HG03469 (cell line): ENCODE data around the gene NTF4.
"Not testable (repeated sequence)": the region's sequence is repeated elsewhere in the genome, so short reads cannot be mapped to it uniquely, and the experiment has no call there.

Experiments used
- ATAC-seq: cut with Tn5 transposase; IDR thresholded peaks from one replicate; pipeline ENCODE4 v1.9.1; 2021; ENCODE audit warnings: mild to moderate bottlenecking, moderate library complexity, moderate number of reproducible peaks; ENCODE audit not compliant: unreplicated experiment

NTF4 gene

DNA sequence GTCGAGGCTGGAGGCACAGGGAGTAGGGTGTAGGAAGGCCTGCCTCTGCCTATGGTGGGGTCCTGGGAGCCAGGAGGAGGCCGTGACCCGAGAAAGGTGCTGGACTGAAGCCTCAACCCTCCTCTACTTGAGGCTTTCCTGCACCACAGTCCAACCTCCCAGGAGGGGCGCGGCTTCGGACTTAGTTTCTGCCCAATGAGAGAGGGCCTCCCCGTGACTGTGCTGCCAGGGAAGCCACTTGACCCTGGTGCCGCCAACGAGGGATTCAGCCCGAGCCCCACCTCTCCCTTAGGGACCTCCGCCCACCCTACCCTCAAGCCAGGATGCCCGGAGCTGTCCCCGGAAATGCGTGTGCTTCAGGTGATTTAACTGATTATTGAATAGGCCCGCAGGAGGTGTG is 40.4 kb downstream of the NTF4 start, which contains the start of gene CGB3:
Gene CGB3, minus strand, starts transcription at position 101 of the 400 bp plus-strand sequence. CDS start 362 bp downstream, outside the sequence.
- ATAC-seq = not testable (repeated sequence)

DNA sequence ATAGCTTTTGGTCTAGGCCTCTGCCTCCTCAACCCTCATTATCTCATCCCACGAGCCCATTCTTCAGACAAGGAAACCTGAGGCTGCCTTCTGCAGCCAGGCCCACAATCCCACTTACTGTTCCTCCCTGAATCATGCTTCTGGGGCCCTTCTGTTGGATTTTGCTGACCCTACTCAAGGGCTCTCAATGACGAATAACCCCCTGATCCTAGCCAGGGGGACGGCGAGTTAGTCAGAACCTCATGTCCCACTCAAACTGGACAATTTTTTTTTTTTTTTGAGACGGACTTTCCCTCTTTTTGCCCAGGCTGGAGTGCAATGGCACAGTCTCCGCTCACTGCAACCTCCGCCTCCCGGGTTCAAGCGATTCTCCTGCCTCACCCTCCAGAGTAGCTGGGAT is 42.5 kb downstream of the NTF4 start:
- ATAC-seq = no peak

DNA sequence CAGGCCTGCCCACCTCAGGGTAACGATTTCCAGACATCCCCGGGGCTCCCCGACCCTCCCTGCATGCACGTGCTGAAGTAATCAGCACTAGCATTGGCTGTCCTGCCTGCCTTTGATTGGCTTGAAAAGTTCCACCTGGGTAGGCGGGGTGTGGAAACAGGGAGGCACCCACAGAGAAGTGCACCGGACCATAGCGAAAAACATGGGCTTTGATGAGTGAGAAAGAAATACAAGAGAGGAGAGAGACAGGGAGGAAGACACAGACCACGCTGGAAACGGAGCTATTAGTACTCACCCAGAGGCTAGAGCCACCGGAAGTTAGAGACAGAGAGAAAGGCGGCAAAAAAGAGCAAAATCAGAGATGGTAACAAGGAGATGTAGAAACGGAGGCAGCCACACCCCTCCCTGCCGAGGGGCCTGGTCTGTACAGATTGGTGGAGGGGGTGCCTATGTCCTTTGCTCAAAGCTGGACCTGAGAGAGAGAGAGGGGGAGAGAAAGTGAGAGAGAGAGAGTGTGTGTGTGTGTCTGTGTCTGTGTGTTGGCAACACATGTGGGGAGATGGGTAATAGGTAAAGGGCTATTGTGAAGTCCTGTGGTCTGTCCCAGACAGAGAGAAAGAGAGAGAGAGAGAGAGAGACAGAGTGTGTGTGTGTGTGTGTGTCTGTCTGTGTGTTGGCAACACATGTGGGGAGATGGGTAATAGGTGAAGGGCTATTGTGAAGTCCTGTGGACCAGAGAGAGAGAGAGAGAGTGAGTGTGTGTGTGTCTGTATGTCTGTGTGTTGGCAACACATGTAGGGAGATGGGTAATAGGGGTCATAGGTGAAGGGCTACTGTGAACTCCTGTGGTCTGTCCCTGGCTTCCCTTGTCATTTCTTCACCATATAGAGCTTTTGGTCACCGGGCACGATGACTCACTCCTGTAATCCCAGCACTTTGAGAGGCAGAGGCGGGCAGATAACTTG is 43.4 kb downstream of the NTF4 start:
- no peak for ATAC-seq

DNA sequence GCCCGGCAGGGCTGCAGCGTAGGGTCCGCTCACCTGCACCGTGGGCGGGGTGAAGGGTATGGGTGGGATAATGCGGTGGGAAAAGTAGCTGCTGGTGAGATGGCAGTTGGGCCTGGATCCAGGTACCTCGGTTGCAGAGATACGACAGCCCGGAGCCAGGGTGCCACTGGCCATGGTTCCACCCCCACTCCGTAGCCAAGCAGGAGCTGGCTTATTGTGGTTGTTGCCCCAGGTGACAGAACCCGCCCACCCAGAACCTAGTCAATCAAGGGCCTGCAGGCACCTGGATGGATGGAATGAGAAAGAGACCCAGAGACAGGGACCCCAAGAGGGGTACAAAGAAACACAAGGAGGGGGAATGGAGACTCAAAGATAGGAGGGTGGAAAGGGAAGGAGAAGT is 44.3 kb downstream of the NTF4 start:
- no peak for ATAC-seq

DNA sequence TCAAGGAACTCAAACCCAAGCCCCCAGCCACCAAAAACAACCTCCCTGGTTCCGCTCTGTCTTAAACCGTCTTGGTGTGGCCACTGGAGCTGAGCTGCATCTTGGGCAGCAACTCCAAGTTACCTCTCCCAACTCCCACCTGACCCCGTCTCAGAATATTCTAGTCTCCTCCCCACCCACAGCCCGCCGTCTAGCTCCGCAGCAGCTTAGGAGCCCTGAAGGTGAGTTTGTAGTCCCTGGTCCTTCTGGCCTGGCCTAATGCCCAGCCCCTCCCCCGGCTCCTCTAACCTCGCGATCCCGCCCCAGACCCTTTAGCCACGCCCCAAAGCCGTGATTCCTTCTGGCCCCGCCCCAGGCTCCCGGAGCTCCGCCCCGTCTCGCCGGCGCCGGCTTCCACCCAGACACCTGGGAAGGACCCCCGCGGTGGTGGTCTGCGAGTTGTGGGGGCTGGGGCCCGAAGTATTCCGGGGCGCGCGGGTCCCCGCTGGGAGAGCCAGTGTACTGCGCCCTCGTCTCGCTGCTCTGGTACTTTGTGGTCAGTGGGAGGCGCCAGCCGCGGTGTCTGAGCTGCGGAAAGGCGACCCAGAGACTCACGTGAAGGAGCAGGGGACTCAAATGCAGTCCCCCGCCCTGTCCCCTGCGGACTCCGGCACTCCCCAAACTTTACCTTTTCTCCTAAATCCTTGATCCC is 45.2 kb downstream of the NTF4 start:
- ATAC-seq = no peak

DNA sequence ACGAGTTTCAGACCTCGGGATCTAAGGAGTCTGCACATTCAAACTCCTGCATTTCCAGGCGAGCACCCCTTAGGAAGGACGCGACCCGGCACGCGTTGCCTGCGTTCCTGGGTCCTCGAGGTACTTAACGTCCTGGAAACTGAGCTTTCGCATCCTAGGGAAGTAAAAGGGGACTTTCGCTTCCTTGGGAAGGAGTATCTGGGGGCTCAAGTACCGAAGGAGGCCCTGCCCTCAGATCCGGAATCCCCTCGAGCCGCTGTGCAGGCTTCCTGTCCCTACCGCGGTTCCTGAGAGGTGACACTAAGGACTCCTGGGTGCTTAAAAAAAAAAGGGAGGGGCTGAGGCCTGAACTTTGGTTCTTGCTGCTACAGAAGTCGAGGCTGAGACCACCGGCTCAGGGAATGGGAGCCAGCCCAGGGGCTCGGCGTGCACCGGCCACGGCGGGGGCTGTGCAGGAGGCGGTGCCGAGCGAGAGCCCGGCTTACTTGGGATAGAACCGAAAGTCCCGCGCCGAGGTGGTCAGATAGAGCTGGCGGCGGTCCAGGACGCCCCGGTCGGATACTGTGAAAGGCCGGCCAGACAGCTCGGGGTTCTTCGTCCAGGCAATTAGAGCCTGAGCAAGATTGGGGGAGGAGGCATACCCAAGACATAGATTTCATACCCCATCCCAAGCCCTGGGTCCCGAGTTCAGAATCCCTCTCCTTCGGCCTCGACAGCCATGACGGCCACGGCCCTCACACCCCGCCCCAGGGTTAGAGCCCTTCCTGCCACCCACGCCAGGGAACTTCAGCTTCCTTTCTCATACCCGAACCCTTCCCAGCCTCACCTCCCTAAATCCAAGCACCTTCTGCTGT is 46.0 kb downstream of the NTF4 start:
- not testable (repeated sequence) for ATAC-seq

DNA sequence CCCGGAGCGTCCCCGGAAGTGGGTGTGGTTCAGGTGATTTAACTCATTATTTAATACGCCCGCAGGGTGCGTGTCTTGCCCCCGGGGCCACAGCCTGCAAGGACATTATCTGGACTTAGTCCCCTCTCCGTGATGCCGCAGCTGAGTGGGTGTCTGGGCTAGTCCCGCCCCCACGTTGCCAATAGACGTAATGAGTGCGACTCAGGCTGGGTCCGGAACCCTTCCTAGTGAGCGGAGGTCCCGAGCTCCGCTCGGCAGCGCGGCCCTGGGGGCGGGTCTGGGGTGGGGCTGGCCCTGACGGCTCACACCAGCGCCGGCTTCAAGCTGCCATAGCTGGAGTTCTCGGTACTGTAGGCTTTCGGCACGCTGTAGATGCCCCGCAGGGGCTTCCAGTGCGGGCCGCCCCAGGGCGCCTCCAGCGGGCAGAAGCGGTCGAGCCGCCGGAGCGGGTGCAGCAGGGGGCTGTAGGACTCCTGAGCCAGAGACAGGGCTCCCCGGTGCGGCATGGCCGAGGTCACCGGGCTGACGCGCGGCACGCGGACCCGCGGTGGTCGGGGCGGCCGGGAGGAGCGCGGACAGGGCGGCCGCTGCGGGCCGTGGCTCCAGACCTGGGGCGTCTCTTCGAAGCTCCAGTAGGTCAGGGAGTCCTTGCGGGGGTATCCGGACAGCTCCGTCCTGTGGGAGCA is 46.8 kb downstream of the NTF4 start:
- ATAC-seq = no peak

DNA sequence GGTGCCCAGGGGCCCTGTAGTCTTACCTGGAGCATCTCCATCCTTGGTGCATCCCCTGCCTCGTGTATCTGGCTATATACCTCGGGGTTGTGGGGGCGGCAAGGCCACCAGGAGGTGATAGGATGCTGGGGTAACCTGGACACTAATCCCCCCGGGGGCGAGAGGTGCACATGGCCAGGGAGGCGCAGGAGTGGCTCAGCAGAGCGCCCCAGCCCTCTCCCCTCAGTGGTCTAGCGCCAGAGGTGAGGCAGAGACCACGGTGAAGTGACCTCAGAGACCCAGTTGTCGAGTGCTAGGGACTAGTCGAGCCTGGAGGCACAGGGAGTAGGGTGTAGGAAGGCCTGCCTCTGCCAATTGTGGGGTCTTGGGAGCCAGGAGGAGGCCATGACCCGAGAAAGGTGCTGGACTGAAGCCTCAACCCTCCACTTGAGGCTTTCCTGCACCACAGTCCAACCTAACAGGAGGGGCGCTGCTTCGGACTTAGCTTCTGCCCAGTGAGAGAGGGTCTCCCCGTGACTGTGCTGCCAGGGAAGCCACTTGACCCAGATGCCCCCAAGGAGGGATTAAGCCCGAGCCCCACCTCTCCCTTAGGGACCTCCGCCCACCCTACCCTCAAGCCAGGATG is 47.5 kb downstream of the NTF4 start, which contains the start of gene LHB:
Gene LHB, minus strand, starts transcription at position 51 of the 625 bp plus-strand sequence. Its CDS starts 10 bp downstream, at position 41.
- no peak for ATAC-seq

DNA sequence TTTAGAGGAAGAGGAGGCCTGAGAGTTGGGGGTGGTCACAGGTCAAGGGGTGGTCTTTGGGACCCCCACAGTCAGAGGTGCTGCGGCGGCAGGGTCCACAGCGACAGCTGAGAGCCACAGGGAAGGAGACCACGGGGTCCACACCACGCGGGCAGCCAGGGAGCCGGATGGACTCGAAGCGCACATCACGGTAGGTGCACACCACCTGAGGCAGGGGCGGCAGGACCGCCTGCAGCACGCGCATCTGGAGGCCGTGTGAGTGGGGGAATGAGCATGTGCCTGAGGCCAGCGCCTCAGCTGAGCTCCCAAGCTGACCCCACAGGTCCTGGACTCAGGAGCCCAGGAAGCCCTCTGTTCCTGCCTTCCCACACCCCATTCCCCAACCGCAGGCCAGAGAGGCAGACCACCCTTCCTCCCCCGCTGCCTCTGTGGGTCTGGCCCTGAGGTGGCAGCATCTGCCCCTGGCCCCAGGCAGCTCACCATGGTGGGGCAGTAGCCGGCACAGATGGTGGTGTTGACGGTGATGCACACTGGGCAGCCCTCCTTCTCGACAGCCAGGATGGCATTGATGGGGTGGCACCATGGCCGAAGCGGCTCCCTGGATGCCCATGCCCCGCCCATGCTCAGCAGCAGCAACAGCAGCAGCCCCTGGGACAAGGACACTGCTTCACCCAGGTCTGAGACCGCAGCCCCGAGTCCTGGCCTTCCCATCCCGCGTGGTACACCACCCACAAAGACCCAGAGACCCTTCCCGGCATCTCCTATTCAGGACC is 48.4 kb downstream of the NTF4 start:
- no peak for ATAC-seq

DNA sequence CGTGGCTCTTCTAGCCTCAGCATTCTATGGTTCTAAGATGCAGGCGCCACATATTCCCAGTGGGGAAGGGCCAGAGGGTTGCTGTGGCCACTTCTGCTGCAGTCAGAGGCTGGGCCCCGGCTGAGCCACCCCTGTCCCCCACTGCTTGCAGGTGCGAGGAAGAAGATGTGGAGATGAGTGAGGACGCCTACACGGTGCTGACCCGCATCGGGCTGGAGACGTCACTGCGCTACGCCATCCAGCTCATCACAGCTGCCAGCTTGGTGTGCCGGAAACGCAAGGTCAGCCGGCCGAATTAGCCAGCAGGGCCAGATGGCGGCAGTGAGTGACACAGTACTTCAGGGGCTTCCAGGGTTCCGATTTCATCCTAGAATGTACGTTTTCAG is 49.8 kb downstream of the NTF4 start:
- no peak for ATAC-seq

DNA sequence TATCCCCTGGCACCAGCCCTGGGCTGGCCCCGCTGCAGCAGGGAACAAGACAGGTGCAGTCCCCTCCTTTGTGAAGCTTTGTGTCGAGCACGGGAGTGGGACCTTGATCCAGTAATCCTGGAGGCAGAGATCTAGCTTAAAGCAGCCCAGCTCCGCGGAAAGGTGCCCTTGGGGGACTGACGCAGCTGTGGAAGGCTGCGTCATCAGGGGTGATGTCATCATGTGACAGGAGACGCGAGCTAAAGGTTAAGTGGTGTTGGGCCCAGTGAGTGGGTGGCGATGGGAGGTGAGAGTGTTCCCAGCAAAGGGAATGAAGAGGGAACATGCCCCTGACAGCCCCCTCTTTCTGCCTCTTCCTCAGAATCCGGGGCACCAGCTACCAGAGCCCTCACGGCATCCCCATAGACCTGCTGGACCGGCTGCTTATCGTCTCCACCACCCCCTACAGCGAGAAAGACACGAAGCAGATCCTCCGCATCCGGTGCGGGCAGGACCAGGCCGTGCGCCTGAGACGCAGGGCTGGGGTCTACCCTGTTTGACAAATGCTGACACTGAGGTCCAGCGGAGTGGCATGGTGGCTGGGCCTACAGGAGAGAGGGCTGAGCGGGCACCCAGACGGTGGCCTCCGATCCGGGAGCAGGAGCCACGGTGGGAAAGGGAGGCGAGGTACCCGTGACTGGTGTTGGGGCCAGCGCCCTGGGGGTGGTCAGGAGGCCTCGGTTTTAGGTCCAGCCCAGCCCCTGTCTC is 50.3 kb downstream of the NTF4 start:
- no peak for ATAC-seq

DNA sequence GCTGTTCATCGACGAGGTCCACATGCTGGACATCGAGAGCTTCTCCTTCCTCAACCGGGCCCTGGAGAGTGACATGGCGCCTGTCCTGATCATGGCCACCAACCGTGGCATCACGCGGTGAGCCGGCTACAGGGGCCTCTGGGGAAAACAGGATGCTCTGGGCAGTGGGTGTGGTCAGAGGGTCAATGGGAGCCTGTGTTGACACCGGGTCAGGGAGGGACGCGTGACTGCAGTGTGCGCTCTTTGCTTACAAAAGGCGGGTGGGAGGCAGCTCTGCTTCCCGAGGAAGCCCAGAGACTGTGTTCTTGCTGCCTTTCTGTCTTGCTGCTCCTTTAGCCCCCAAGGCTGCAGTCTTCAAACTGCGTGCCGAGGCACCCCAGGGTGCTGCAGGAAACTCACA is 53.4 kb downstream of the NTF4 start:
- ATAC-seq = no peak
